OCI-LY7 (cell line): ENCODE results near the gene PDK2.

Experiments used
- EZH2phosphoT487 ChIP-seq: fragments of 200-600 bp; sonication (generic); IDR thresholded peaks from 2 replicates; pipeline ENCODE4 v1.6.1; 2018; ENCODE audit warnings: low read depth, borderline replicate concordance, mild to moderate bottlenecking, mixed run types, antibody characterized with exemption, low read length, moderate library complexity, mixed read lengths
- TF ChIP-seq, protein P1 (sequence below): fragments of 200-600 bp; sonication (generic); conservative IDR thresholded peaks from 2 replicates; pipeline ENCODE4 v1.5.1; 2014; ENCODE audit warnings: mild to moderate bottlenecking, antibody characterized with exemption, low read length, moderate library complexity, mixed read lengths

DNA sequence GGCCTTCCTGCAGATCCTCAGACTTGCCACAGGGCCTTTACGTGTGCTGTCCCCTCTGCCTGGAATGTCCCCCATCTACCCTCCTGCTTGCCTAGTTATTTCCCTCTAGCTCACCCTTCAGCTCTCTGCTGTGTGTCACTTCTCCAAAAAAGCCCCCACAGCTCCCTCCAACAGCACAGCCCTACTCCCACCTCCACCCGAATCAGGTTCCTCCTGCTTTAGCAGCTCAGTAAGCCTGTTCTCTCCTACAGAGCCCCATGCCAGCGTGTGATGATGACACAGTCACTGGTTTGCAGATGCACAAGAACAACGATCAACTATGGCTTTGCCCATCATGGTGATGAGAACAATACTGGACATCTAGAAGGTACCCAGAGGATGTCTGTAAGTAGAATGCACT, 41.9 kb downstream of the PDK2 start:
- TF ChIP-seq, protein P1, sequence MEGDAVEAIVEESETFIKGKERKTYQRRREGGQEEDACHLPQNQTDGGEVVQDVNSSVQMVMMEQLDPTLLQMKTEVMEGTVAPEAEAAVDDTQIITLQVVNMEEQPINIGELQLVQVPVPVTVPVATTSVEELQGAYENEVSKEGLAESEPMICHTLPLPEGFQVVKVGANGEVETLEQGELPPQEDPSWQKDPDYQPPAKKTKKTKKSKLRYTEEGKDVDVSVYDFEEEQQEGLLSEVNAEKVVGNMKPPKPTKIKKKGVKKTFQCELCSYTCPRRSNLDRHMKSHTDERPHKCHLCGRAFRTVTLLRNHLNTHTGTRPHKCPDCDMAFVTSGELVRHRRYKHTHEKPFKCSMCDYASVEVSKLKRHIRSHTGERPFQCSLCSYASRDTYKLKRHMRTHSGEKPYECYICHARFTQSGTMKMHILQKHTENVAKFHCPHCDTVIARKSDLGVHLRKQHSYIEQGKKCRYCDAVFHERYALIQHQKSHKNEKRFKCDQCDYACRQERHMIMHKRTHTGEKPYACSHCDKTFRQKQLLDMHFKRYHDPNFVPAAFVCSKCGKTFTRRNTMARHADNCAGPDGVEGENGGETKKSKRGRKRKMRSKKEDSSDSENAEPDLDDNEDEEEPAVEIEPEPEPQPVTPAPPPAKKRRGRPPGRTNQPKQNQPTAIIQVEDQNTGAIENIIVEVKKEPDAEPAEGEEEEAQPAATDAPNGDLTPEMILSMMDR = no peak
- TF ChIP-seq EZH2phosphoT487 = no peak
